ENCODE results near the gene CES3. TPM values are rescaled to one million over a fixed set of nuclear protein-coding genes. Genes with fewer than 3 reads are reported as not detected.
A peak's percentile ranks its signal among the peaks of the same experiment; 100 is the strongest.

Gene CES3
- total RNA-seq, 1 experiment from 2014 or later, result 0.31 TPM

- no peak overlapping the region for H3K4me3 ChIP-seq (ENCODE audit: insufficient read depth, low read depth, low read length)
- no peaks in the 10 kb centered on the region for H3K36me3 ChIP-seq (replicated peaks; ENCODE audit: control insufficient read depth, insufficient read depth, low read length)
- peaks cover 38% of the 10 kb centered on the region for H3K27me3 ChIP-seq (ENCODE audit: control insufficient read depth, insufficient read depth, low read length)
- DNase-seq, result peak; percentile 51
Measured at GRCh38 chr16:66921729-66922450, 39.2 kb upstream of the CES3 start.

- Histone ChIP-seq H3K36me3 (replicated peaks; ENCODE audit: control insufficient read depth, insufficient read depth, low read length) (no peaks in the 10 kb centered on the region), H3K4me3 (ENCODE audit: insufficient read depth, low read depth, low read length) (no peak overlapping the region), H3K27me3 (ENCODE audit: control insufficient read depth, insufficient read depth, low read length) (peaks cover 39% of the 10 kb centered on the region)
- DNase-seq, result peak; percentile 57
Measured at GRCh38 chr16:66923247-66923731, 37.8 kb upstream of the CES3 start.

- Histone ChIP-seq H3K27me3 (ENCODE audit: control insufficient read depth, insufficient read depth, low read length) (peaks cover 39% of the 10 kb centered on the region), H3K36me3 (replicated peaks; ENCODE audit: control insufficient read depth, insufficient read depth, low read length) (no peaks in the 10 kb centered on the region), H3K4me3 (ENCODE audit: insufficient read depth, low read depth, low read length) (no peak overlapping the region)
- DNase-seq, result peak; percentile 51
Measured at GRCh38 chr16:66923866-66924265, 37.2 kb upstream of the CES3 start.

GRCh38 chr16:66924527-66925321, 36.3 kb upstream of the CES3 start:
- DNase-seq, result peak; percentile 99
- Histone ChIP-seq H3K4me3 (ENCODE audit: insufficient read depth, low read depth, low read length) (peak overlapping the region; percentile 40), H3K27me3 (ENCODE audit: control insufficient read depth, insufficient read depth, low read length) (peaks cover 39% of the 10 kb centered on the region), H3K36me3 (replicated peaks; ENCODE audit: control insufficient read depth, insufficient read depth, low read length) (no peaks in the 10 kb centered on the region)

GRCh38 chr16:66925322-66925840, 35.7 kb upstream of the CES3 start, which contains the start of gene RRAD:
Gene RRAD (minus strand): TSS chr16:66925535. CDS start chr16:66925179, 356 bp downstream.
- H3K27me3 ChIP-seq (ENCODE audit: control insufficient read depth, insufficient read depth, low read length), result peaks cover 39% of the 10 kb centered on the region
- H3K4me3 ChIP-seq (ENCODE audit: insufficient read depth, low read depth, low read length), result peak within 1 kb of the TSS; percentile 40
- no peaks in the 10 kb centered on the region for H3K36me3 ChIP-seq (replicated peaks; ENCODE audit: control insufficient read depth, insufficient read depth, low read length)
- peak; percentile 87 for DNase-seq

- Histone ChIP-seq H3K4me3 (ENCODE audit: insufficient read depth, low read depth, low read length) (no peak overlapping the region), H3K27me3 (ENCODE audit: control insufficient read depth, insufficient read depth, low read length) (peaks cover 39% of the 10 kb centered on the region), H3K36me3 (replicated peaks; ENCODE audit: control insufficient read depth, insufficient read depth, low read length) (no peaks in the 10 kb centered on the region)
- no peak for DNase-seq
Measured at GRCh38 chr16:66926171-66926947, 34.7 kb upstream of the CES3 start.

- no peaks in the 10 kb centered on the region for H3K36me3 ChIP-seq (replicated peaks; ENCODE audit: control insufficient read depth, insufficient read depth, low read length)
- no peak overlapping the region for H3K4me3 ChIP-seq (ENCODE audit: insufficient read depth, low read depth, low read length)
- peak; percentile 65 for DNase-seq
- peaks cover 39% of the 10 kb centered on the region for H3K27me3 ChIP-seq (ENCODE audit: control insufficient read depth, insufficient read depth, low read length)
Measured at GRCh38 chr16:66926961-66927436, 34.1 kb upstream of the CES3 start.

- no peak overlapping the region for H3K4me3 ChIP-seq (ENCODE audit: insufficient read depth, low read depth, low read length)
- H3K36me3 ChIP-seq (replicated peaks; ENCODE audit: control insufficient read depth, insufficient read depth, low read length), result no peaks in the 10 kb centered on the region; the same call in 1 of the 2 replicates
- no peak for DNase-seq
- H3K27me3 ChIP-seq (ENCODE audit: control insufficient read depth, insufficient read depth, low read length), result peaks cover 37% of the 10 kb centered on the region
Measured at GRCh38 chr16:66927918-66928649, 33.0 kb upstream of the CES3 start.

- H3K4me3 ChIP-seq (ENCODE audit: insufficient read depth, low read depth, low read length), result no peak overlapping the region
- no peaks in the 10 kb centered on the region; the same call in 1 of the 2 replicates for H3K36me3 ChIP-seq (replicated peaks; ENCODE audit: control insufficient read depth, insufficient read depth, low read length)
- peaks cover 30% of the 10 kb centered on the region for H3K27me3 ChIP-seq (ENCODE audit: control insufficient read depth, insufficient read depth, low read length)
- DNase-seq, result peak; percentile 79
Measured at GRCh38 chr16:66928702-66929388, 32.2 kb upstream of the CES3 start.

- no peaks in the 10 kb centered on the region; the same call in 1 of the 2 replicates for H3K36me3 ChIP-seq (replicated peaks; ENCODE audit: control insufficient read depth, insufficient read depth, low read length)
- peaks cover 21% of the 10 kb centered on the region for H3K27me3 ChIP-seq (ENCODE audit: control insufficient read depth, insufficient read depth, low read length)
- no peak overlapping the region for H3K4me3 ChIP-seq (ENCODE audit: insufficient read depth, low read depth, low read length)
- DNase-seq, result no peak
Measured at GRCh38 chr16:66930189-66930588, 30.9 kb upstream of the CES3 start.

GRCh38 chr16:66931665-66932064, 29.4 kb upstream of the CES3 start:
- no peak overlapping the region for H3K4me3 ChIP-seq (ENCODE audit: insufficient read depth, low read depth, low read length)
- H3K27me3 ChIP-seq (ENCODE audit: control insufficient read depth, insufficient read depth, low read length), result peaks cover 11% of the 10 kb centered on the region
- no peaks in the 10 kb centered on the region; the same call in 1 of the 2 replicates for H3K36me3 ChIP-seq (replicated peaks; ENCODE audit: control insufficient read depth, insufficient read depth, low read length)
- DNase-seq, result no peak

- no peak for DNase-seq
- no peaks in the 10 kb centered on the region; the same call in 1 of the 2 replicates for H3K36me3 ChIP-seq (replicated peaks; ENCODE audit: control insufficient read depth, insufficient read depth, low read length)
- H3K27me3 ChIP-seq (ENCODE audit: control insufficient read depth, insufficient read depth, low read length), result peaks cover 8% of the 10 kb centered on the region
- H3K4me3 ChIP-seq (ENCODE audit: insufficient read depth, low read depth, low read length), result no peak overlapping the region
Measured at GRCh38 chr16:66932076-66932475, 29.0 kb upstream of the CES3 start.

- Histone ChIP-seq H3K27me3 (ENCODE audit: control insufficient read depth, insufficient read depth, low read length) (peaks cover 8% of the 10 kb centered on the region), H3K4me3 (ENCODE audit: insufficient read depth, low read depth, low read length) (peak overlapping the region; percentile 94), H3K36me3 (replicated peaks; ENCODE audit: control insufficient read depth, insufficient read depth, low read length) (peaks cover 1% of the 10 kb centered on the region)
- no peak for DNase-seq
Measured at GRCh38 chr16:66933776-66934137, 27.3 kb upstream of the CES3 start.
